ENCODE data around the gene SLC12A6.

The SLC12A6 gene

GRCh38 chr15:34271493-34271892 is 66.1 kb downstream of the SLC12A6 start:
- no peaks in the 10 kb centered on the region for H3K27me3 Mint-ChIP-seq
- H3K9me3 Mint-ChIP-seq: no peaks in the 10 kb centered on the region
- no peak for ATAC-seq
- H3K27ac Mint-ChIP-seq: no peak overlapping the region
- no peak overlapping the region for H3K4me3 Mint-ChIP-seq
- no peaks in the 10 kb centered on the region for H3K4me1 Mint-ChIP-seq
- H3K36me3 Mint-ChIP-seq: peaks cover 25% of the 10 kb centered on the region

- no peak for ATAC-seq
- Mint-ChIP-seq H3K27me3 (no peaks in the 10 kb centered on the region), H3K36me3 (peaks cover 21% of the 10 kb centered on the region), H3K9me3 (no peaks in the 10 kb centered on the region), H3K4me1 (peaks cover 6% of the 10 kb centered on the region), H3K4me3 (no peak overlapping the region), H3K27ac (no peak overlapping the region)
Observed at GRCh38 chr15:34266751-34267150, 70.8 kb downstream of the SLC12A6 start.

GRCh38 chr15:34264076-34264475 is 73.5 kb downstream of the SLC12A6 start:
- Mint-ChIP-seq H3K4me3 (no peak overlapping the region), H3K4me1 (peaks cover 6% of the 10 kb centered on the region), H3K36me3 (peaks cover 16% of the 10 kb centered on the region), H3K27me3 (no peaks in the 10 kb centered on the region), H3K9me3 (no peaks in the 10 kb centered on the region), H3K27ac (peak overlapping the region; percentile 49)
- ATAC-seq: no peak

GRCh38 chr15:34262362-34262761 is 75.2 kb downstream of the SLC12A6 start:
- H3K4me3 Mint-ChIP-seq: no peak overlapping the region
- no peaks in the 10 kb centered on the region for H3K27me3 Mint-ChIP-seq
- no peaks in the 10 kb centered on the region for H3K9me3 Mint-ChIP-seq
- H3K27ac Mint-ChIP-seq: no peak overlapping the region
- peaks cover 6% of the 10 kb centered on the region for H3K4me1 Mint-ChIP-seq
- ATAC-seq: no peak
- peaks cover 24% of the 10 kb centered on the region for H3K36me3 Mint-ChIP-seq

- H3K36me3 Mint-ChIP-seq: peaks cover 36% of the 10 kb centered on the region
- H3K27ac Mint-ChIP-seq: no peak overlapping the region
- H3K27me3 Mint-ChIP-seq: no peaks in the 10 kb centered on the region
- no peaks in the 10 kb centered on the region for H3K9me3 Mint-ChIP-seq
- H3K4me1 Mint-ChIP-seq: no peaks in the 10 kb centered on the region
- no peak overlapping the region for H3K4me3 Mint-ChIP-seq
- no peak for ATAC-seq
Observed at GRCh38 chr15:34259566-34259965, 78.0 kb downstream of the SLC12A6 start.

GRCh38 chr15:34258151-34258550 is 79.4 kb downstream of the SLC12A6 start:
- peaks cover 50% of the 10 kb centered on the region for H3K36me3 Mint-ChIP-seq
- H3K4me1 Mint-ChIP-seq: no peaks in the 10 kb centered on the region
- H3K9me3 Mint-ChIP-seq: no peaks in the 10 kb centered on the region
- ATAC-seq: no peak
- no peaks in the 10 kb centered on the region for H3K27me3 Mint-ChIP-seq
- H3K27ac Mint-ChIP-seq: peak overlapping the region; percentile 12
- no peak overlapping the region for H3K4me3 Mint-ChIP-seq

GRCh38 chr15:34252545-34252944 is 85.0 kb downstream of the SLC12A6 start:
- Mint-ChIP-seq H3K27me3 (no peaks in the 10 kb centered on the region), H3K4me3 (no peak overlapping the region), H3K27ac (peak overlapping the region; percentile 24), H3K9me3 (no peaks in the 10 kb centered on the region), H3K4me1 (no peaks in the 10 kb centered on the region), H3K36me3 (peaks cover 74% of the 10 kb centered on the region)
- no peak for ATAC-seq

GRCh38 chr15:34248190-34248589 is 89.4 kb downstream of the SLC12A6 start:
- Mint-ChIP-seq H3K9me3 (no peaks in the 10 kb centered on the region), H3K27ac (peak overlapping the region; percentile 61), H3K36me3 (peaks cover 57% of the 10 kb centered on the region), H3K27me3 (no peaks in the 10 kb centered on the region), H3K4me3 (no peak overlapping the region), H3K4me1 (no peaks in the 10 kb centered on the region)
- ATAC-seq: no peak

- Mint-ChIP-seq H3K4me1 (no peaks in the 10 kb centered on the region), H3K4me3 (no peak overlapping the region), H3K27ac (no peak overlapping the region), H3K36me3 (peaks cover 47% of the 10 kb centered on the region), H3K27me3 (no peaks in the 10 kb centered on the region), H3K9me3 (no peaks in the 10 kb centered on the region)
- no peak for ATAC-seq
Observed at GRCh38 chr15:34246276-34246976, 91.2 kb downstream of the SLC12A6 start.

- Mint-ChIP-seq H3K4me1 (no peaks in the 10 kb centered on the region), H3K4me3 (no peak overlapping the region), H3K9me3 (no peaks in the 10 kb centered on the region), H3K27ac (no peak overlapping the region), H3K27me3 (no peaks in the 10 kb centered on the region), H3K36me3 (peaks cover 44% of the 10 kb centered on the region)
- ATAC-seq: no peak
Observed at GRCh38 chr15:34243226-34243625, 94.4 kb downstream of the SLC12A6 start.

- no peaks in the 10 kb centered on the region for H3K27me3 Mint-ChIP-seq
- H3K27ac Mint-ChIP-seq: no peak overlapping the region
- H3K4me1 Mint-ChIP-seq: no peaks in the 10 kb centered on the region
- no peak overlapping the region for H3K4me3 Mint-ChIP-seq
- no peak for ATAC-seq
- H3K36me3 Mint-ChIP-seq: peaks cover 44% of the 10 kb centered on the region
- no peaks in the 10 kb centered on the region for H3K9me3 Mint-ChIP-seq
Observed at GRCh38 chr15:34242331-34242710, 95.3 kb downstream of the SLC12A6 start.

- peak; percentile 66 for ATAC-seq
- Mint-ChIP-seq H3K27ac (no peak overlapping the region), H3K36me3 (peaks cover 49% of the 10 kb centered on the region), H3K4me3 (no peak overlapping the region), H3K27me3 (no peaks in the 10 kb centered on the region), H3K9me3 (no peaks in the 10 kb centered on the region), H3K4me1 (no peaks in the 10 kb centered on the region)
Observed at GRCh38 chr15:34241376-34242330, 95.9 kb downstream of the SLC12A6 start.

- Mint-ChIP-seq H3K36me3 (peaks cover 58% of the 10 kb centered on the region), H3K9me3 (no peaks in the 10 kb centered on the region), H3K27ac (no peak overlapping the region), H3K4me1 (no peaks in the 10 kb centered on the region), H3K4me3 (no peak overlapping the region), H3K27me3 (no peaks in the 10 kb centered on the region)
- no peak for ATAC-seq
Observed at GRCh38 chr15:34240537-34240936, 97.0 kb downstream of the SLC12A6 start.

GRCh38 chr15:34239151-34239808 is 98.3 kb downstream of the SLC12A6 start:
- Mint-ChIP-seq H3K9me3 (no peaks in the 10 kb centered on the region), H3K4me1 (no peaks in the 10 kb centered on the region), H3K36me3 (peaks cover 55% of the 10 kb centered on the region), H3K27ac (no peak overlapping the region), H3K4me3 (no peak overlapping the region), H3K27me3 (no peaks in the 10 kb centered on the region)
- no peak for ATAC-seq

GRCh38 chr15:34233614-34234013 is 104.0 kb downstream of the SLC12A6 start:
- no peak overlapping the region for H3K27ac Mint-ChIP-seq
- peaks cover 58% of the 10 kb centered on the region for H3K36me3 Mint-ChIP-seq
- H3K9me3 Mint-ChIP-seq: no peaks in the 10 kb centered on the region
- no peaks in the 10 kb centered on the region for H3K4me1 Mint-ChIP-seq
- H3K4me3 Mint-ChIP-seq: no peak overlapping the region
- ATAC-seq: no peak
- H3K27me3 Mint-ChIP-seq: no peaks in the 10 kb centered on the region

Data from stimulated activated memory B cell treated with anti-CD40 and anti-IgM and Interleukin-4, amounts not matched to agents 10 μg/mL and 1 μg/mL and 100 μg/mL, for 72 hours (primary cell).